GM18517 (cell line): Measurements from ENCODE around the gene PPP1R7.

Source experiments
- ATAC-seq: cut with Tn5 transposase; IDR thresholded peaks from one replicate; pipeline ENCODE4 v1.9.1; 2021; ENCODE audit warnings: mild to moderate bottlenecking, moderate library complexity; ENCODE audit not compliant: unreplicated experiment

PPP1R7 gene

GRCh38 chr2:241160318-241160717 is 10.1 kb downstream of the PPP1R7 start:
- no peak for ATAC-seq

- ATAC-seq, result no peak
Observed at GRCh38 chr2:241161646-241162281, 11.5 kb downstream of the PPP1R7 start.

GRCh38 chr2:241163601-241164118 is 13.4 kb downstream of the PPP1R7 start:
- ATAC-seq, result no peak

- ATAC-seq, result no peak
Observed at GRCh38 chr2:241168366-241168765, 18.1 kb downstream of the PPP1R7 start.

- no peak for ATAC-seq
Observed at GRCh38 chr2:241173557-241173956, 23.3 kb downstream of the PPP1R7 start.

GRCh38 chr2:241177526-241178334 is 27.5 kb downstream of the PPP1R7 start:
- no peak for ATAC-seq

GRCh38 chr2:241178961-241179360 is 28.7 kb downstream of the PPP1R7 start:
- ATAC-seq, result no peak

GRCh38 chr2:241179899-241180298 is 29.6 kb downstream of the PPP1R7 start:
- no peak for ATAC-seq

- no peak for ATAC-seq
Observed at GRCh38 chr2:241180495-241180894, 30.2 kb downstream of the PPP1R7 start.

- no peak for ATAC-seq
Observed at GRCh38 chr2:241182126-241182525, 31.9 kb downstream of the PPP1R7 start.

- no peak for ATAC-seq
Observed at GRCh38 chr2:241182531-241183133, 32.4 kb downstream of the PPP1R7 start.

GRCh38 chr2:241183221-241183620 is 33.0 kb downstream of the PPP1R7 start:
- no peak for ATAC-seq

- no peak for ATAC-seq
Observed at GRCh38 chr2:241184901-241185300, 34.6 kb downstream of the PPP1R7 start.

- no peak for ATAC-seq
Observed at GRCh38 chr2:241185961-241186360, 35.7 kb downstream of the PPP1R7 start.

- ATAC-seq, result no peak
Observed at GRCh38 chr2:241187101-241187917, 37.0 kb downstream of the PPP1R7 start.

GRCh38 chr2:241187918-241188234 is 37.6 kb downstream of the PPP1R7 start:
- no peak for ATAC-seq

GRCh38 chr2:241188361-241189092 is 38.3 kb downstream of the PPP1R7 start, which contains the start of gene ANO7:
ANO7 (plus strand) TSS chr2:241188677; CDS start chr2:241190064, 1,387 bp downstream.
- no peak for ATAC-seq

GRCh38 chr2:241189093-241189855 is 39.0 kb downstream of the PPP1R7 start:
- no peak for ATAC-seq

GRCh38 chr2:241189856-241190201 is 39.6 kb downstream of the PPP1R7 start:
- no peak for ATAC-seq
